SK-N-MC (cell line): ENCODE data around the gene GAST.

ENCODE experiments used
- EZH2 ChIP-seq: fragments of 200-600 bp; sonication (generic); IDR thresholded peaks from one replicate; pipeline ENCODE4 v1.6.1; 2017; ENCODE audit warnings: antibody characterized with exemption
- FOXP2 ChIP-seq: optimal IDR thresholded peaks from 2 replicates; pipeline ENCODE3; 2011; ENCODE audit warnings: mild to moderate bottlenecking, moderate library complexity; ENCODE audit not compliant: insufficient read depth; ENCODE audit errors: extremely low read length, control extremely low read depth
- POLR2AphosphoS5 ChIP-seq: IDR thresholded peaks from 2 replicates; pipeline ENCODE4 v1.6.1; 2012; ENCODE audit warnings: mild to moderate bottlenecking, low read depth, low read length, borderline replicate concordance

GRCh38 chr17:41738077-41738800 lies 26.1 kb downstream of the GAST start:
- TF ChIP-seq POLR2AphosphoS5, result no peak
- TF ChIP-seq EZH2, result no peak
- no peak for TF ChIP-seq FOXP2
